HG02588 (cell line): Measurements from ENCODE around the gene OSBPL2.
A peak's percentile ranks its signal among the peaks of the same experiment; 100 is the strongest.

ENCODE experiments used
- ATAC-seq: cut with Tn5 transposase; IDR thresholded peaks from one replicate; pipeline ENCODE4 v1.9.1; 2021; ENCODE audit warnings: mild to moderate bottlenecking, moderate library complexity; ENCODE audit not compliant: unreplicated experiment

OSBPL2 gene

GRCh38 chr20:62296724-62297448 is 58.6 kb downstream of the OSBPL2 start:
- no peak for ATAC-seq

- ATAC-seq, result no peak
These were observed 59.3 kb downstream of the OSBPL2 start for GRCh38 chr20:62297449-62298227.

- ATAC-seq, result no peak
These were observed 60.4 kb downstream of the OSBPL2 start for GRCh38 chr20:62298577-62299249.

GRCh38 chr20:62299666-62300236 is 61.4 kb downstream of the OSBPL2 start:
- no peak for ATAC-seq

- no peak for ATAC-seq
These were observed 62.0 kb downstream of the OSBPL2 start for GRCh38 chr20:62300319-62300718.

- ATAC-seq, result no peak
These were observed 62.9 kb downstream of the OSBPL2 start for GRCh38 chr20:62301111-62301668.

GRCh38 chr20:62301773-62302340 is 63.5 kb downstream of the OSBPL2 start:
- peak; percentile 24 for ATAC-seq

- ATAC-seq, result peak; percentile 73
These were observed 64.2 kb downstream of the OSBPL2 start, which contains the start of gene ADRM1 for GRCh38 chr20:62302341-62303061. ADRM1 (plus strand) TSS chr20:62302997; CDS start chr20:62303569, 572 bp downstream.

- ATAC-seq, result no peak
These were observed 64.7 kb downstream of the OSBPL2 start for GRCh38 chr20:62303062-62303339.

GRCh38 chr20:62303340-62304226 is 65.3 kb downstream of the OSBPL2 start:
- peak; percentile 9 for ATAC-seq

- ATAC-seq, result no peak
These were observed 66.2 kb downstream of the OSBPL2 start for GRCh38 chr20:62304331-62305148.

- no peak for ATAC-seq
These were observed 66.9 kb downstream of the OSBPL2 start for GRCh38 chr20:62305149-62305764.

GRCh38 chr20:62305765-62306413 is 67.6 kb downstream of the OSBPL2 start:
- ATAC-seq, result no peak

GRCh38 chr20:62306414-62307187 is 68.3 kb downstream of the OSBPL2 start:
- no peak for ATAC-seq

GRCh38 chr20:62307226-62308101 is 69.1 kb downstream of the OSBPL2 start:
- ATAC-seq, result no peak
